ENCODE measurements around the gene PRKAG2.

DNA sequence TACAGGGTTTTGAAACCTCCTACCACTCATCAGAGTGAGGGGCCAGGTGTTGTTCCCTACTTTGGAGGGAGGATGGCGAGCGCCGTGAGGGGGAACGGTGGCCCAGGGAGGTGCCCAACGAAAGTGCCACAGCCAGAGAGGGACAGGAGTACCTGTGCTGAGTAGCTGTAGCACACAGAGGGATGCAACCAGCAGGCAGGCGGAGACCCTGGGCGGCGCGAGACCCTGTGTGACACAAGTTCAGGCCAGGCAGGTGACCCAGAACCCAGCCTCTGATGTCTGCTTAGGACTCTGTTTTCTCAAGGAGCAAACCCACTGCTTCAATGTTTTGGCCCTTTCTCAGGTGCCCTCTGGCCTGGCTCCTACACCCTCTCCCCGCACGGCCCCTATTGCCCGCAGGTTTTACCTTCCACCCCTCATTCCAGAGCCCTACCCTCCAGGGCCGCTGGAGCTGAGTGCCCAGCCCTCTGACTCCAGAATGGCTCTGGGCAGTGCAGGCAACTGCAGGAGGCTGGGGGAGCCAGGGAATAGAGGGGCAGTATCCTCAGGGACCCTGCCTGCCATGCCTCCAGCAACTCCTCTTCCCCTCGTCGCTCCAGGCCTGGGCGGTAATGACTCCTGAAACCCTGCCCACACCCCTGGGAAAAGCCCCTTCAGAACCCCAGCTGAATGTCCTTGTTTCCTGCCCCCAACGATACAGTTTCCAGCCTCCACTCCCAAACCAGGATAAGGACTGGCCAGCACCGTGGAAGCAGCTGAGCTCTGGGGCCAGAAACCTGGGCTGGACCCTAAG lies 193.1 kb downstream of the PRKAG2 start:
- TF ChIP-seq, protein P1, sequence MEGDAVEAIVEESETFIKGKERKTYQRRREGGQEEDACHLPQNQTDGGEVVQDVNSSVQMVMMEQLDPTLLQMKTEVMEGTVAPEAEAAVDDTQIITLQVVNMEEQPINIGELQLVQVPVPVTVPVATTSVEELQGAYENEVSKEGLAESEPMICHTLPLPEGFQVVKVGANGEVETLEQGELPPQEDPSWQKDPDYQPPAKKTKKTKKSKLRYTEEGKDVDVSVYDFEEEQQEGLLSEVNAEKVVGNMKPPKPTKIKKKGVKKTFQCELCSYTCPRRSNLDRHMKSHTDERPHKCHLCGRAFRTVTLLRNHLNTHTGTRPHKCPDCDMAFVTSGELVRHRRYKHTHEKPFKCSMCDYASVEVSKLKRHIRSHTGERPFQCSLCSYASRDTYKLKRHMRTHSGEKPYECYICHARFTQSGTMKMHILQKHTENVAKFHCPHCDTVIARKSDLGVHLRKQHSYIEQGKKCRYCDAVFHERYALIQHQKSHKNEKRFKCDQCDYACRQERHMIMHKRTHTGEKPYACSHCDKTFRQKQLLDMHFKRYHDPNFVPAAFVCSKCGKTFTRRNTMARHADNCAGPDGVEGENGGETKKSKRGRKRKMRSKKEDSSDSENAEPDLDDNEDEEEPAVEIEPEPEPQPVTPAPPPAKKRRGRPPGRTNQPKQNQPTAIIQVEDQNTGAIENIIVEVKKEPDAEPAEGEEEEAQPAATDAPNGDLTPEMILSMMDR (IDR thresholded peaks at IDR 0.05; ENCODE audit: low read depth, low read length): no peak
- TF ChIP-seq MYC (IDR thresholded peaks at IDR 0.05; ENCODE audit: low read depth, low read length) (no peak), POLR2A (IDR thresholded peaks at IDR 0.05; ENCODE audit: extremely low read depth, insufficient read length) (no peak)

Data from NB4 (cell line).